Measurements from ENCODE around the gene NRG2.

- no peak for TF ChIP-seq CTCF (IDR thresholded peaks at IDR 0.05; ENCODE audit: insufficient read depth, low read length, poor library complexity, severe bottlenecking)
- no peak for TF ChIP-seq EZH2phosphoT487 (conservative IDR thresholded peaks at IDR 0.05; ENCODE audit: low read length)
Measured at GRCh38 chr5:139799359-139799758, 243.7 kb downstream of the NRG2 start.
